ENCODE data around the gene TLK1. TPM values are rescaled to one million over a fixed set of nuclear protein-coding genes. Genes with fewer than 3 reads are reported as not detected.

The TLK1 gene
- total and polyA plus RNA-seq, 2 donors (not counting 3 experiments of a cell fraction or from before 2014, with no cell fraction given), result 5.8 to 62.7 TPM

- Histone ChIP-seq H3K4me1 (ENCODE audit: control insufficient read depth, extremely low read depth, insufficient read depth, low read length) (no peaks in the 10 kb centered on the region), H4K20me1 (replicated peaks; ENCODE audit: control insufficient read depth, extremely low read depth, insufficient read depth, low read length) (peaks cover 3% of the 10 kb centered on the region), H2AFZ (ENCODE audit: low read depth, low read length) (no peak overlapping the region), H3K27ac (ENCODE audit: insufficient read depth, low read depth, low read length) (no peak overlapping the region), H3K9me1 (replicated peaks; ENCODE audit: control insufficient read depth, extremely low read depth, insufficient read depth, low read length) (no peaks in the 10 kb centered on the region), H3K9ac (replicated peaks; ENCODE audit: extremely low read depth, insufficient read depth, low read length) (no peak overlapping the region), H3K27me3 (ENCODE audit: control insufficient read depth in 2 of 2, insufficient read depth in 2 of 2, low read length in 2 of 2) (no peaks in the 10 kb centered on the region), H3K79me2 (ENCODE audit: control insufficient read depth, insufficient read depth, low read length) (peaks cover 91% of the 10 kb centered on the region), H3K36me3 (ENCODE audit: control insufficient read depth in 2 of 2, extremely low read depth in 1 of 2, insufficient read depth in 2 of 2, low read length in 2 of 2) (no peaks in the 10 kb centered on the region), H3K4me2 (ENCODE audit: insufficient read depth, low read length) (no peak overlapping the region), H3K4me3 (replicated peaks in 1 of 3; ENCODE audit: insufficient read depth in 1 of 3, low read depth in 1 of 3, low read length in 3 of 3) (no peak overlapping the region), H3K9me3 (replicated peaks; ENCODE audit: control insufficient read depth, insufficient read depth, low read length) (no peaks in the 10 kb centered on the region)
- FAIRE-seq, result no peak
- no TSS peak for BruUV-seq (replicated peaks)
- intact Hi-C loops (cut with micrococcal nuclease) (no loop called here), dilution Hi-C loops (cut with MboI; ENCODE audit: extremely low pct_ligation_motif_present, low sequenced_read_pairs) (no loop called here)
- ChIA-PET POLR2A (no interaction called here), CTCF (interaction anchor here (0.8 to 1.3 kb wide), 2 partner anchors 24 to 48 kb away, joined by 4 to 5 read pairs; no protein-coding TSS in a partner anchor)
- DNase-seq (ENCODE audit: low read depth, low spot score), result no peak
- TF ChIP-seq POLR2A (IDR thresholded peaks at IDR 0.05; ENCODE audit: low read depth, low read length) (no peak), FOS (IDR thresholded peaks at IDR 0.05; ENCODE audit: borderline replicate concordance, insufficient read depth, low read length) (no peak)
These were observed 26.0 kb downstream of the TLK1 start for GRCh38 chr2:171134624-171135230.

GRCh38 chr2:171132086-171132485, 28.6 kb downstream of the TLK1 start:
- POLR2A ChIA-PET, result no interaction called here
- DNase-seq (ENCODE audit: low read depth, low spot score) (no peak), FAIRE-seq (no peak)
- Histone ChIP-seq H3K4me3 (replicated peaks in 1 of 3; ENCODE audit: insufficient read depth in 1 of 3, low read depth in 1 of 3, low read length in 3 of 3) (no peak overlapping the region), H3K36me3 (ENCODE audit: control insufficient read depth in 2 of 2, extremely low read depth in 1 of 2, insufficient read depth in 2 of 2, low read length in 2 of 2) (no peaks in the 10 kb centered on the region), H3K9ac (replicated peaks; ENCODE audit: extremely low read depth, insufficient read depth, low read length) (no peak overlapping the region), H3K27ac (ENCODE audit: insufficient read depth, low read depth, low read length) (no peak overlapping the region), H3K79me2 (ENCODE audit: control insufficient read depth, insufficient read depth, low read length) (peaks cover 88% of the 10 kb centered on the region), H3K4me2 (ENCODE audit: insufficient read depth, low read length) (no peak overlapping the region), H2AFZ (ENCODE audit: low read depth, low read length) (no peak overlapping the region), H3K9me3 (replicated peaks; ENCODE audit: control insufficient read depth, insufficient read depth, low read length) (no peaks in the 10 kb centered on the region), H3K9me1 (replicated peaks; ENCODE audit: control insufficient read depth, extremely low read depth, insufficient read depth, low read length) (no peaks in the 10 kb centered on the region), H4K20me1 (replicated peaks; ENCODE audit: control insufficient read depth, extremely low read depth, insufficient read depth, low read length) (peaks cover 15% of the 10 kb centered on the region), H3K27me3 (ENCODE audit: control insufficient read depth in 2 of 2, insufficient read depth in 2 of 2, low read length in 2 of 2) (no peaks in the 10 kb centered on the region), H3K4me1 (ENCODE audit: control insufficient read depth, extremely low read depth, insufficient read depth, low read length) (no peaks in the 10 kb centered on the region)
- no TSS peak for BruUV-seq (replicated peaks)
- CTCF ChIA-PET, result interaction anchor here (1.2 kb wide), 1 partner anchor 45 kb away, joined by 6 read pairs; no protein-coding TSS in a partner anchor
- intact Hi-C loops (cut with micrococcal nuclease) (no loop called here), dilution Hi-C loops (cut with MboI; ENCODE audit: extremely low pct_ligation_motif_present, low sequenced_read_pairs) (no loop called here)
- TF ChIP-seq MAX (IDR thresholded peaks at IDR 0.05; ENCODE audit: insufficient read depth, insufficient read length) (no peak), MYC (IDR thresholded peaks at IDR 0.05; ENCODE audit: low read depth, low read length) (no peak), FOS (IDR thresholded peaks at IDR 0.05; ENCODE audit: borderline replicate concordance, insufficient read depth, low read length) (no peak), POLR2A (IDR thresholded peaks at IDR 0.05; ENCODE audit: low read depth, low read length) (no peak), GATA2 (IDR thresholded peaks at IDR 0.05; ENCODE audit: insufficient read depth, insufficient read length, low read depth, low read length) (no peak), JUN (IDR thresholded peaks at IDR 0.05; ENCODE audit: borderline replicate concordance, insufficient read depth, insufficient read length, low read depth) (no peak), EZH2 (IDR thresholded peaks at IDR 0.05; ENCODE audit: borderline replicate concordance, low read depth, low read length, severe bottlenecking) (no peak), POLR2AphosphoS5 (IDR thresholded peaks at IDR 0.05; ENCODE audit: insufficient read depth, low read depth, low read length) (no peak), CTCF (IDR thresholded peaks at IDR 0.05; ENCODE audit: extremely low read depth in 1 of 2, insufficient read depth in 1 of 2, low read depth in 1 of 2, low read length in 2 of 2) (no peak)

All from endothelial cell of umbilical vein (primary cell).